SK-N-SH (cell line): ENCODE results near the gene UCP2. TPM values are rescaled to one million over a fixed set of nuclear protein-coding genes. Genes with fewer than 3 reads are reported as not detected.

Source experiments
- CTCF ChIA-PET: fragments of 300-600, 350-600 bp; formaldehyde crosslinking; extraction: SDS; loops from one replicate; lab custom pipeline; 2021; lab: Yijun Ruan, JAX
- POLR2A ChIA-PET: fragments of 350-600 bp; sonication (Branson Sonifier 250); formaldehyde crosslinking; extraction: SDS; loops from one replicate; lab custom pipeline; 2020; ENCODE audit warnings: antibody characterized with exemption, inconsistent platforms; lab: Yijun Ruan, JAX
- DNase-seq: peaks from one replicate; pipeline ENCODE4 v3.0.0; 2012
- H2AFZ ChIP-seq: fragments of 200-600 bp; sonication (generic); 2 replicates; pipeline ENCODE4 v1.8.1; 2016; ENCODE audit warnings: antibody characterized with exemption, mild to moderate bottlenecking, low read depth
- H3F3A ChIP-seq: fragments of 200-600 bp; sonication (generic); replicated peaks from 2 replicates; pipeline ENCODE3; 2016; ENCODE audit warnings: antibody characterized with exemption, mild to moderate bottlenecking; ENCODE audit not compliant: insufficient read depth
- H3K27ac ChIP-seq, 2 experiments: fragments of 200-500 bp in 1 of 2; fragments of 200-600 bp in 1 of 2; sonication (Bioruptor generic) in 1 of 2; sonication (generic), shearing (Covaris generic) in 1 of 2; 2 replicates each; pipeline versions ENCODE4 v1.5.1 to v1.6.1; 2014 to 2016; ENCODE audit warnings: low read depth in 2 of 2, inconsistent platforms in 1 of 2, low read length in 1 of 2, mild to moderate bottlenecking in 1 of 2, mixed read lengths in 1 of 2
- H3K27me3 ChIP-seq: fragments of 200-600 bp; sonication (generic), shearing (Covaris generic); 2 replicates; pipeline ENCODE4 v1.6.1; 2016; ENCODE audit warnings: mixed run types; ENCODE audit not compliant: insufficient read depth
- H3K36me3 ChIP-seq, 2 experiments: fragments of 200-500 bp in 1 of 2; fragments of 200-600 bp in 1 of 2; sonication (Bioruptor generic) in 1 of 2; sonication (generic) in 1 of 2; replicated peaks in 1 of 2; 2 replicates each; pipeline versions ENCODE3 to v1.5.1; 2014 to 2016; ENCODE audit warnings: low read length in 1 of 2, mild to moderate bottlenecking in 1 of 2; ENCODE audit not compliant: insufficient read depth in 2 of 2, control insufficient read depth in 1 of 2
- H3K4me1 ChIP-seq, 2 experiments: fragments of 200-500 bp in 1 of 2; fragments of 200-600 bp in 1 of 2; sonication (Bioruptor generic) in 1 of 2; sonication (generic), shearing (Covaris generic) in 1 of 2; 2 replicates each; pipeline versions ENCODE4 v1.5.1 to v1.6.1; 2014 to 2016; ENCODE audit warnings: low read depth in 1 of 2, low read length in 1 of 2, mixed run types in 1 of 2; ENCODE audit not compliant: insufficient read depth in 2 of 2, control insufficient read depth in 1 of 2
- H3K4me2 ChIP-seq: fragments of 200-600 bp; sonication (generic), shearing (Covaris generic); 2 replicates; pipeline ENCODE4 v1.6.1; 2017; ENCODE audit warnings: mixed run types
- H3K4me3 ChIP-seq, 2 experiments: fragments of 200-500 bp in 1 of 2; fragments of 200-600 bp in 1 of 2; sonication (Bioruptor generic) in 1 of 2; sonication (generic), shearing (Covaris generic) in 1 of 2; 2 replicates each; pipeline versions ENCODE4 v1.5.1 to v1.8.1; 2014 to 2016; ENCODE audit warnings: low read depth in 2 of 2, inconsistent platforms in 1 of 2, low read length in 1 of 2, mild to moderate bottlenecking in 1 of 2, mixed read lengths in 1 of 2, moderate library complexity in 1 of 2
- H3K79me2 ChIP-seq: fragments of 200-600 bp; sonication (generic); 2 replicates; pipeline ENCODE4 v1.8.1; 2017; ENCODE audit warnings: mild to moderate bottlenecking; ENCODE audit not compliant: insufficient read depth
- H3K9ac ChIP-seq: fragments of 200-600 bp; sonication (generic); 2 replicates; pipeline ENCODE4 v1.6.1; 2017; ENCODE audit warnings: mixed run types
- H3K9me2 ChIP-seq: fragments of 200-600 bp; sonication (generic); 2 replicates; pipeline ENCODE4 v1.6.1; 2017; ENCODE audit warnings: mixed run types
- H3K9me3 ChIP-seq: fragments of 200-600 bp; sonication (generic); 2 replicates; pipeline ENCODE4 v1.6.1; 2017; ENCODE audit warnings: mixed run types, mild to moderate bottlenecking, moderate library complexity
- H4K20me1 ChIP-seq: fragments of 200-600 bp; sonication (generic); 2 replicates; pipeline ENCODE4 v1.6.1; 2017; ENCODE audit warnings: mild to moderate bottlenecking, mixed run types; ENCODE audit not compliant: insufficient read depth
- CHD2 ChIP-seq: fragments of 150-350 bp; IDR thresholded peaks from 2 replicates; pipeline ENCODE4 v1.6.1; 2018; ENCODE audit warnings: low read length; ENCODE audit not compliant: partially characterized antibody
- ELF1 ChIP-seq: IDR thresholded peaks from 2 replicates; pipeline ENCODE4 v1.4.0; 2012
- EP300 ChIP-seq, 2 experiments: IDR thresholded peaks; 2 replicates each; pipeline versions ENCODE4 v1.4.0 to v1.6.1; 2012; ENCODE audit warnings: borderline replicate concordance in 1 of 2, low read depth in 1 of 2, low read length in 1 of 2
- FOSL2 ChIP-seq: IDR thresholded peaks from 2 replicates; pipeline ENCODE4 v1.4.0; 2012; ENCODE audit warnings: low read depth, mild to moderate bottlenecking, moderate library complexity, borderline replicate concordance
- FOXM1 ChIP-seq: IDR thresholded peaks from 2 replicates; pipeline ENCODE4 v1.4.0; 2012; ENCODE audit warnings: low read depth, mild to moderate bottlenecking
- GABPA ChIP-seq: IDR thresholded peaks from 2 replicates; pipeline ENCODE4 v1.4.0; 2012; ENCODE audit warnings: low read depth, mild to moderate bottlenecking
- MEF2A ChIP-seq: IDR thresholded peaks from 2 replicates; pipeline ENCODE4 v1.4.0; 2012; ENCODE audit warnings: low read depth, borderline replicate concordance
- MXI1 ChIP-seq: IDR thresholded peaks from 2 replicates; pipeline ENCODE4 v1.6.1; 2012; ENCODE audit warnings: mild to moderate bottlenecking, low read depth, low read length, improper control_type of control experiment
- NFIC ChIP-seq: IDR thresholded peaks from 2 replicates; pipeline ENCODE4 v1.4.0; 2012; ENCODE audit warnings: borderline replicate concordance
- POLR2AphosphoS5 ChIP-seq: IDR thresholded peaks from 2 replicates; pipeline ENCODE4 v1.6.1; 2012; ENCODE audit warnings: low read depth, low read length
- TAF1 ChIP-seq: IDR thresholded peaks from 2 replicates; pipeline ENCODE4 v1.6.1; 2012; ENCODE audit warnings: low read depth, mild to moderate bottlenecking, low read length, moderate library complexity, borderline replicate concordance
- TCF12 ChIP-seq: IDR thresholded peaks from 2 replicates; pipeline ENCODE4 v1.4.0; 2012
- WGBS: methylation state at CpG from one replicate; pipeline ENCODE4 v1.1.6; 2017; ENCODE audit warnings: low lambda C conversion rate; 5-methylcytosine and 5-hydroxymethylcytosine counted together
- polyA plus RNA-seq, 3 experiments: library from polyadenylated mRNA; depleted of rRNA; stranded (reverse); fragments of >200 nt; gene quantifications; 2 replicates each; pipeline ENCODE4 v1.2.3, GENCODE V29; 2012
- TF ChIP-seq, protein P1 (sequence below): IDR thresholded peaks from 2 replicates; pipeline ENCODE4 v1.4.0; 2012; ENCODE audit warnings: low read depth, borderline replicate concordance
- TF ChIP-seq, protein P2 (sequence below): IDR thresholded peaks from 2 replicates; pipeline ENCODE4 v1.4.0; 2012; ENCODE audit warnings: low read depth
- TF ChIP-seq, protein P3 (sequence below): IDR thresholded peaks from 2 replicates; pipeline ENCODE4 v1.6.1; 2012; ENCODE audit warnings: mild to moderate bottlenecking, low read depth, low read length, moderate library complexity
- TF ChIP-seq, protein P4 (sequence below): fragments of 150-350 bp; IDR thresholded peaks from 2 replicates; pipeline ENCODE4 v1.6.1; 2017; ENCODE audit warnings: antibody characterized with exemption, low read length, low read depth, borderline replicate concordance

Gene UCP2
- polyA plus RNA-seq, 1 of the 3 experiments (the other 2 are of a cell fraction): 36.0 TPM

DNA sequence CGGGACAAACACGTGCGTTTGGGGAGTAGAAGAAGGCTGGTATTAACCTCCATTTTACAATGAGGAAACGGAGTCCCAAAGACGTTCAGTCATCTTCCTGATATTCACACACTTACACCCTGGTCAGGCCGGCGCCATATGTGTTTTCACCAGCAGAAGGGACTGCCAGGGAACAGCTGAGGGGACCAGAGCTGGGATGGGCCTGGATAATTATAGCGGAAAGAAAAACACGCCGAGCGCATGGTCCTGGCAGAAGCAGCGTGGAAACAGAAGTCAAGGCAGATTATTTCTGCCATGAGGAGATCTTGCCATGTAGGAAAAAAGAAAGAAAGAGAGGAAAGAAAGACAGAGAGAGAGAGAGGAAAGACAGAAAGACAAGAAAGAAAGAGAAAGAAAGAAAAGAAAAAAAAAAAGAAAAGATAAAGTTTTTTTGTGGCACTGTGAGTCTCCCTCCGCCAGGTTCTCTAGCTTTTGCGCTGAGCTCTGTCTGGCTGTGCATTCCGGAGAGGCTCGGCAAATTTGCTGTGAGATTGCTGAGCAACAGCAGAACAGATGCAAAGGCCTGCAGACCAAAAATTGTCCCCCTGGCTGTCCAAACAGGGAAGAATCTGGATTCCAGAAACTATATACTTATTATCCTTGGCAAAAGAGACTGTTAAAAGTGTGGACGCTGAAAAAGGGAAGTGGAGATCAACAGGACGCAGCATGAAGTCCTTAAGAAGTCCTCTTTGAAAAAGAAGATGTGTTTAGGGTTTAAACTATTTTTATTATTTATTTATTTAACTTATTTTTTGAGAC lies 1.3 kb upstream of the UCP2 start:
- TF ChIP-seq CHD2 (no peak), FOSL2 (no peak)
- H2AFZ ChIP-seq: peak overlapping the region; percentile 98
- POLR2A ChIA-PET: interaction anchor here (1.4 kb wide), 1 partner anchor 187 kb away, joined by 4 read pairs; the partner anchor contains the start of genes C2CD3 and PPME1
- no peaks in the 10 kb centered on the region for H3K9me2 ChIP-seq
- no peaks in the 10 kb centered on the region for H3K27me3 ChIP-seq
- no peaks in the 10 kb centered on the region for H4K20me1 ChIP-seq
- H3K27ac ChIP-seq: peak overlapping the region; percentile 87 to 98
- peak; percentile 49 for DNase-seq
- peaks cover 7 to 22% of the 10 kb centered on the region in 2 experiments; a peak in 2 of 4 replicates for H3K4me1 ChIP-seq
- 64% methylated on average over 18 of the region's 18 CpGs for WGBS
- no peaks in the 10 kb centered on the region for H3K9me3 ChIP-seq
- CTCF ChIA-PET: interaction anchor here (4.6 kb wide), 1 partner anchor 21 kb away, joined by 21 read pairs; no protein-coding TSS in a partner anchor
- peak overlapping the region; percentile 70 to 93 for H3K4me3 ChIP-seq
- H3K9ac ChIP-seq: peak overlapping the region; percentile 83; the same call in 1 of the 2 replicates
- peaks cover 0 to 12% of the 10 kb centered on the region in 2 experiments for H3K36me3 ChIP-seq
- peaks cover 2% of the 10 kb centered on the region for H3F3A ChIP-seq
- H3K4me2 ChIP-seq: peak overlapping the region; percentile 98
- H3K79me2 ChIP-seq: peaks cover 8% of the 10 kb centered on the region; the same call in 1 of the 2 replicates

DNA sequence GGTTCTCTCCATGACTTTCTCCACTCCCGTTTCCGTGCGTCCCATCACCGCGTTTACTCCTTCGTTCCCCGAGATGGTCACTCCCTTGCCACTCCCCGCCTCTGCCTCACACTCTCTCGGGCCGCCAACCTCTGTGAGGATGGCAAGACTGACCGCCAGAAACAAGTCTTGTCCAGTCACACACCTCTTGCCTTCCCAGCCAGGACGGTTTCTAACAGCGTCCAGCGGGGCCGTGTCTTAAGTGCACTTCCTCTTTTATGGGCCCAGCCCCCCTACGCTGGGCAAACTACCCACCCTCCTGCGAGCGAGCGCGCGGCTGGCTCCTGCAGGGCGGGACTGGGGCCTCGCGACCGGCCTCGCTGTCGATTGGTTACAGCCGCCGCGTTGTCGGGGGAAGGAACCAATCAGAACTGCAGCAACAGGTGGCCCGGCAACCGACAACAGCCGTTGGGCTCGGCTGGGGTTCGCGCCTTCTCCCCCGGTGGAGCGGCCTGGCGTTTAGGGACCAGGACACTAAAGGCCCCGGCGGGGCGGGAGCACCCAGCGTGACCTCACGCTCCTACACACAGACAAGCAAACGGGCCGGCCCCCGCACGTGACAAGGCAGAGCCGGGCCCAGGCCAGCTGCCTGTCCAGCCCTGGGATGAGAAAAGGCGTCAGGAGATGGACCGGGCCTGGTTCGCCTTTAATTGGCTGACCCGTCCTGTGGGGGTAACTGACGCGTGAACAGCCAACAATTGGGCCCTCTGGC lies 522 bp upstream of the UCP2 start:
- Histone ChIP-seq H3K36me3 (peaks cover 0 to 16% of the 10 kb centered on the region in 2 experiments), H3K27me3 (no peaks in the 10 kb centered on the region), H2AFZ (peak overlapping the region; percentile 98), H3K9ac (peak overlapping the region; percentile 83), H3K27ac (peak overlapping the region; percentile 87 to 98), H4K20me1 (no peaks in the 10 kb centered on the region), H3F3A (peaks cover 2% of the 10 kb centered on the region), H3K4me3 (peak overlapping the region; percentile 70 to 93), H3K79me2 (peaks cover 8% of the 10 kb centered on the region; the same call in 1 of the 2 replicates), H3K9me2 (no peaks in the 10 kb centered on the region), H3K4me2 (peak overlapping the region; percentile 98), H3K4me1 (peaks cover 7 to 22% of the 10 kb centered on the region in 2 experiments; a peak in 2 of 4 replicates), H3K9me3 (no peaks in the 10 kb centered on the region)
- ChIA-PET CTCF (interaction anchor here (4.6 kb wide), 1 partner anchor 20 kb away, joined by 21 read pairs; no protein-coding TSS in a partner anchor), POLR2A (interaction anchor here (0.6 to 3.1 kb wide), 4 partner anchors 12 to 188 kb away, joined by 3 to 15 read pairs (median 4); partner anchors contain the start of genes C2CD3 and PPME1)
- WGBS: 4% methylated on average over 24 of the region's 56 CpGs
- peak; percentile 97 for DNase-seq
- TF ChIP-seq MEF2A (no peak), TAF1 (peak; percentile 35; the same call in 1 of the 2 replicates), GABPA (no peak; the same call in 1 of the 2 replicates), FOXM1 (peak; percentile 82), POLR2AphosphoS5 (peak; percentile 42; the same call in 1 of the 2 replicates), MXI1 (peak; percentile 74), EP300 (IDR thresholded peaks at IDR 0.05; ENCODE audit: borderline replicate concordance in 1 of 2, low read depth in 1 of 2, low read length in 1 of 2) (no peak; a peak in 1 of 4 replicates), ELF1 (peak; percentile 53; the same call in 1 of the 2 replicates), NFIC (no peak; the same call in 1 of the 2 replicates), TCF12 (peak; percentile 29; the same call in 1 of the 2 replicates)
- TF ChIP-seq, protein P1, sequence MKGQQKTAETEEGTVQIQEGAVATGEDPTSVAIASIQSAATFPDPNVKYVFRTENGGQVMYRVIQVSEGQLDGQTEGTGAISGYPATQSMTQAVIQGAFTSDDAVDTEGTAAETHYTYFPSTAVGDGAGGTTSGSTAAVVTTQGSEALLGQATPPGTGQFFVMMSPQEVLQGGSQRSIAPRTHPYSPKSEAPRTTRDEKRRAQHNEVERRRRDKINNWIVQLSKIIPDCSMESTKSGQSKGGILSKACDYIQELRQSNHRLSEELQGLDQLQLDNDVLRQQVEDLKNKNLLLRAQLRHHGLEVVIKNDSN: peak; percentile 76
- TF ChIP-seq, protein P2, sequence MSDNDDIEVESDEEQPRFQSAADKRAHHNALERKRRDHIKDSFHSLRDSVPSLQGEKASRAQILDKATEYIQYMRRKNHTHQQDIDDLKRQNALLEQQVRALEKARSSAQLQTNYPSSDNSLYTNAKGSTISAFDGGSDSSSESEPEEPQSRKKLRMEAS: peak; percentile 87
- TF ChIP-seq, protein P3, sequence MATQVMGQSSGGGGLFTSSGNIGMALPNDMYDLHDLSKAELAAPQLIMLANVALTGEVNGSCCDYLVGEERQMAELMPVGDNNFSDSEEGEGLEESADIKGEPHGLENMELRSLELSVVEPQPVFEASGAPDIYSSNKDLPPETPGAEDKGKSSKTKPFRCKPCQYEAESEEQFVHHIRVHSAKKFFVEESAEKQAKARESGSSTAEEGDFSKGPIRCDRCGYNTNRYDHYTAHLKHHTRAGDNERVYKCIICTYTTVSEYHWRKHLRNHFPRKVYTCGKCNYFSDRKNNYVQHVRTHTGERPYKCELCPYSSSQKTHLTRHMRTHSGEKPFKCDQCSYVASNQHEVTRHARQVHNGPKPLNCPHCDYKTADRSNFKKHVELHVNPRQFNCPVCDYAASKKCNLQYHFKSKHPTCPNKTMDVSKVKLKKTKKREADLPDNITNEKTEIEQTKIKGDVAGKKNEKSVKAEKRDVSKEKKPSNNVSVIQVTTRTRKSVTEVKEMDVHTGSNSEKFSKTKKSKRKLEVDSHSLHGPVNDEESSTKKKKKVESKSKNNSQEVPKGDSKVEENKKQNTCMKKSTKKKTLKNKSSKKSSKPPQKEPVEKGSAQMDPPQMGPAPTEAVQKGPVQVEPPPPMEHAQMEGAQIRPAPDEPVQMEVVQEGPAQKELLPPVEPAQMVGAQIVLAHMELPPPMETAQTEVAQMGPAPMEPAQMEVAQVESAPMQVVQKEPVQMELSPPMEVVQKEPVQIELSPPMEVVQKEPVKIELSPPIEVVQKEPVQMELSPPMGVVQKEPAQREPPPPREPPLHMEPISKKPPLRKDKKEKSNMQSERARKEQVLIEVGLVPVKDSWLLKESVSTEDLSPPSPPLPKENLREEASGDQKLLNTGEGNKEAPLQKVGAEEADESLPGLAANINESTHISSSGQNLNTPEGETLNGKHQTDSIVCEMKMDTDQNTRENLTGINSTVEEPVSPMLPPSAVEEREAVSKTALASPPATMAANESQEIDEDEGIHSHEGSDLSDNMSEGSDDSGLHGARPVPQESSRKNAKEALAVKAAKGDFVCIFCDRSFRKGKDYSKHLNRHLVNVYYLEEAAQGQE: no peak
- TF ChIP-seq, protein P4, sequence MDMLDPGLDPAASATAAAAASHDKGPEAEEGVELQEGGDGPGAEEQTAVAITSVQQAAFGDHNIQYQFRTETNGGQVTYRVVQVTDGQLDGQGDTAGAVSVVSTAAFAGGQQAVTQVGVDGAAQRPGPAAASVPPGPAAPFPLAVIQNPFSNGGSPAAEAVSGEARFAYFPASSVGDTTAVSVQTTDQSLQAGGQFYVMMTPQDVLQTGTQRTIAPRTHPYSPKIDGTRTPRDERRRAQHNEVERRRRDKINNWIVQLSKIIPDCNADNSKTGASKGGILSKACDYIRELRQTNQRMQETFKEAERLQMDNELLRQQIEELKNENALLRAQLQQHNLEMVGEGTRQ: 0 out of 2 replicates have a peak, but pooled peaks have one; percentile 10
